Nephron (organoid): ENCODE measurements around the gene SLC6A2.
"Not testable (repeated sequence)": the region's sequence is repeated elsewhere in the genome, so short reads cannot be mapped to it uniquely, and the experiment has no call there.

ENCODE experiments used
- H3K27ac Mint-ChIP-seq, 3 experiments: 2 replicates each; pipeline ENCODE4 v1.8.0; 2020; ENCODE audit warnings: mixed read lengths in 3 of 3, mild to moderate bottlenecking in 2 of 3, moderate library complexity in 1 of 3
- H3K27me3 Mint-ChIP-seq: 2 replicates; pipeline ENCODE4 v1.8.0; 2021; ENCODE audit warnings: low read depth, mild to moderate bottlenecking, moderate library complexity, mixed read lengths
- H3K36me3 Mint-ChIP-seq: 2 replicates; pipeline ENCODE4 v1.8.0; 2020; ENCODE audit warnings: low read depth, mixed read lengths
- H3K4me1 Mint-ChIP-seq: 2 replicates; pipeline ENCODE4 v1.8.0; 2020; ENCODE audit warnings: mixed read lengths
- H3K4me3 Mint-ChIP-seq, 3 experiments: 2 replicates each; pipeline ENCODE4 v1.8.0; 2020; ENCODE audit warnings: mild to moderate bottlenecking in 3 of 3, mixed read lengths in 3 of 3, moderate library complexity in 2 of 3
- H3K9me3 Mint-ChIP-seq: 2 replicates; pipeline ENCODE4 v1.8.0; 2020; ENCODE audit warnings: mixed read lengths
- CTCF ChIP-seq, 3 experiments: fragments of 200-600 bp; sonication (generic); IDR thresholded peaks; one replicate each; pipeline ENCODE4 v1.5.0; 2021; ENCODE audit warnings: antibody characterized with exemption in 3 of 3; ENCODE audit not compliant: unreplicated experiment in 3 of 3

The SLC6A2 gene

GRCh38 chr16:55747785-55748184 lies 92.0 kb downstream of the SLC6A2 start:
- H3K27me3 Mint-ChIP-seq, result peaks cover 20% of the 10 kb centered on the region

GRCh38 chr16:55752465-55753144 lies 96.8 kb downstream of the SLC6A2 start:
- Mint-ChIP-seq H3K27me3 (peaks cover 11% of the 10 kb centered on the region), H3K27ac (peak overlapping the region; percentile 59 to 82 (median 78))
- not testable (repeated sequence) for H3K4me1 Mint-ChIP-seq, H3K4me3 Mint-ChIP-seq, H3K36me3 Mint-ChIP-seq, H3K9me3 Mint-ChIP-seq

More at GRCh38 chr16:55747785-55748184, 92.0 kb downstream of the SLC6A2 start:
- Mint-ChIP-seq H3K4me1 (no peaks in the 10 kb centered on the region), H3K36me3 (no peaks in the 10 kb centered on the region), H3K9me3 (no peaks in the 10 kb centered on the region), H3K27ac (no peak overlapping the region), H3K4me3 (no peak overlapping the region)
- TF ChIP-seq CTCF (IDR thresholded peaks at IDR 0.05; ENCODE audit: unreplicated experiment in 3 of 3), result no peak

GRCh38 chr16:55753145-55753631 lies 97.4 kb downstream of the SLC6A2 start:
- H3K4me1 Mint-ChIP-seq, H3K9me3 Mint-ChIP-seq, H3K4me3 Mint-ChIP-seq, H3K36me3 Mint-ChIP-seq: not testable (repeated sequence)
- Mint-ChIP-seq H3K27ac (peak overlapping the region; percentile 59 to 82 (median 78)), H3K27me3 (peaks cover 11% of the 10 kb centered on the region)
